Measurements from ENCODE around the gene SH3D19.

SH3D19 gene

DNA sequence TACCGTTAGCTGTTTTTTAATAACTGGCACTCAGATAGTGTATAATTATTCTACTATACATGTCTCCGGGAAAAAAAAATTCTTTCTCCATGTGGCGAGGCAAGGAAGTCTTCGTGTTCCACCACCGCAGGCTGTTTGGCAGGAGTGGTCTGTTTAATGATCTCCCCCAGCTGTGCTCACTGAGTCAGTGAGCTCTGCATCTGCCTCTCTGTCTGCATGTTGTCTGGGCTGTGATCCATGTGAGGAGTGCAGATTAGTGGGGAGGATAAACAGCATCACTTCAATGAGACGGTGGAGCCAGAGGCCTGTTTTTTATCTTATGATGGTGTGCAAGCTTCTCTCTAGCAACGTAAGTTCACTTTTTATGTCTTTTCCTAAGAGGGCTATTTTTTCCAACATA lies 156.2 kb downstream of the SH3D19 start:
- peak; percentile 96 for DNase-seq (ENCODE audit: low read depth)

DNA sequence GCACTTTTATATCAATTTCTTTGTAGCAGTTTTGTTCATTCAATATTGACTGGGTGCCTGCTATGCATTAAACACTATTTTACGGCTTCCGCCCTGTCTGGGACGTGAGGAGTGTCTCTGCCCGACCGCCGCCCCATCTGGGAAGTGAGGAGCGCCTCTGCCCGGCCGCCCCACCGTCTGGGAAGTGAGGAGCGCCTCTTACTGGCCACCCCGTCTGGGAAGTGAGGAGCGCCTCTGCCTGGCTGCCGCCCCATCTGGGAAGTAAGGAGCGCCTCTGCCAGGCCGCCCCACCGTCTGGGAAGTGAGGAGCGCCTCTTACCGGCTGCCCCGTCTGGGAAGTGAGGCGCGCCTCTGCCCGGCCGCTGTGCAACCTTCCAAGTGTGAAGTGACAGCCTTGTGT lies 157.8 kb downstream of the SH3D19 start:
- no peak for DNase-seq (ENCODE audit: low read depth)
- TF ChIP-seq, protein P1, sequence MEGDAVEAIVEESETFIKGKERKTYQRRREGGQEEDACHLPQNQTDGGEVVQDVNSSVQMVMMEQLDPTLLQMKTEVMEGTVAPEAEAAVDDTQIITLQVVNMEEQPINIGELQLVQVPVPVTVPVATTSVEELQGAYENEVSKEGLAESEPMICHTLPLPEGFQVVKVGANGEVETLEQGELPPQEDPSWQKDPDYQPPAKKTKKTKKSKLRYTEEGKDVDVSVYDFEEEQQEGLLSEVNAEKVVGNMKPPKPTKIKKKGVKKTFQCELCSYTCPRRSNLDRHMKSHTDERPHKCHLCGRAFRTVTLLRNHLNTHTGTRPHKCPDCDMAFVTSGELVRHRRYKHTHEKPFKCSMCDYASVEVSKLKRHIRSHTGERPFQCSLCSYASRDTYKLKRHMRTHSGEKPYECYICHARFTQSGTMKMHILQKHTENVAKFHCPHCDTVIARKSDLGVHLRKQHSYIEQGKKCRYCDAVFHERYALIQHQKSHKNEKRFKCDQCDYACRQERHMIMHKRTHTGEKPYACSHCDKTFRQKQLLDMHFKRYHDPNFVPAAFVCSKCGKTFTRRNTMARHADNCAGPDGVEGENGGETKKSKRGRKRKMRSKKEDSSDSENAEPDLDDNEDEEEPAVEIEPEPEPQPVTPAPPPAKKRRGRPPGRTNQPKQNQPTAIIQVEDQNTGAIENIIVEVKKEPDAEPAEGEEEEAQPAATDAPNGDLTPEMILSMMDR (IDR thresholded peaks at IDR 0.05; ENCODE audit: control insufficient read depth, insufficient read depth, low read depth, low read length, missing control alignments) = no peak
- H3K4me3 ChIP-seq (ENCODE audit: control insufficient read depth, low read depth, low read length) = no peak overlapping the region

More for the DNA sequence above, 156.2 kb downstream of the SH3D19 start:
- TF ChIP-seq, protein P1 (IDR thresholded peaks at IDR 0.05; ENCODE audit: control insufficient read depth, insufficient read depth, low read depth, low read length, missing control alignments) = no peak
- H3K4me3 ChIP-seq (ENCODE audit: control insufficient read depth, low read depth, low read length) = no peak overlapping the region

DNA sequence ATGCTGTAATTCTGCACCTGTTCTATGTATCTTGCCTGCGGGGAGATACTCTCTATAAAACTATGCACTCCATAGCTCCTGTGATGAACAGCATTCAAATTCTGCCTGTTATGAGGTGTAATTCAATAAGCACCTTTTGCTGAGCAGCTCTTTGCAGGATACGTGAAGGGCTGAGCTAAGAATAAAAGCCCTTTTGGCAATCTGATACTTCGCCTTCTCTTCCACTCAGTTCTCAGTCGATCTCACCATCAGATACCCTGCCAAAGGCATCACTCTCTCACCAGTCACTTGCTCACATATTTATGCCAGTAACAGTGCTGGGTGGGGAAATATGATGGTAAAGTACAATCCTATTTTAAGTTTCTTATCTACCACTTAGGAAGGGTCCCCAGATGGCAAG lies 158.8 kb downstream of the SH3D19 start:
- TF ChIP-seq, protein P1 (IDR thresholded peaks at IDR 0.05; ENCODE audit: control insufficient read depth, insufficient read depth, low read depth, low read length, missing control alignments) = no peak
- H3K4me3 ChIP-seq (ENCODE audit: control insufficient read depth, low read depth, low read length) = no peak overlapping the region
- no peak for DNase-seq (ENCODE audit: low read depth)

DNA sequence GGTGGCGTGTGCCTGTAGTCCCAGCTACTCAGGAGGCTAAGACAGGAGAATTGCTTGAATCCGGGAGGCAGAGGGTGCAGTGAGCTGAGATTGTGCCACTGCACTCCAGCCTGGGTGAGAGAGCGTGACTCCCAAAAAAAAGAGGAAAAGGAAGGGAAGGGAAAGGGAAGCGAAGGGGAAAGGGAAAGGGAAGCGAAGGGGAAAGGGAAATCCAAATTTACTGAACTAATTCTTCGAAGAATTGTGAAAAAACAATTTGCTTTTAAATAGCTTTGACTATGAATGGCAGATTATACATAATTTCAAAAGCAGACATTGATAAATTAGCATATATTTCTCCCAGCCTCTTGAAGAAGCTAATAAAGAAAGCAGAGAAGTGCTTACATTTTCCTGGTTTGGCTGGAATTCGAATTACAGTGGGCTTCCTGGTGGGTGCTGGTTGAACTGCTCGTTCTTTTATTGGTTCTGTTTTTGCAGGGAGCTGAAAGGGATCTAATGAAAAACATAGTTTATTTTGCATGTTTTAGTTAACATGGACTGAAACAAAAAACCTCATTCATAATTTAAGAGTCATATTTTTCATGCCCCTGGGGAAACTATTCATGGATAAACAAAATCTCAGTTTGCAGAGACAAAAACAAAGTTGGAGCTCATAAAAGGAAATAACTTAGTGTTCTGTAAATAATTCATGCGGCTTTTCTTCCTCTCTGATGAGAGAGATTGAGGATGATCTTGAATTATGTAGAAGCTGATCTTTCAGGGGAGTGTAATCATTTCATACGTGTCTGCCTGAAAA lies 160.0 kb downstream of the SH3D19 start:
- TF ChIP-seq, protein P1 (IDR thresholded peaks at IDR 0.05; ENCODE audit: control insufficient read depth, insufficient read depth, low read depth, low read length, missing control alignments) = no peak
- no peak for DNase-seq (ENCODE audit: low read depth)
- no peak overlapping the region for H3K4me3 ChIP-seq (ENCODE audit: control insufficient read depth, low read depth, low read length)

DNA sequence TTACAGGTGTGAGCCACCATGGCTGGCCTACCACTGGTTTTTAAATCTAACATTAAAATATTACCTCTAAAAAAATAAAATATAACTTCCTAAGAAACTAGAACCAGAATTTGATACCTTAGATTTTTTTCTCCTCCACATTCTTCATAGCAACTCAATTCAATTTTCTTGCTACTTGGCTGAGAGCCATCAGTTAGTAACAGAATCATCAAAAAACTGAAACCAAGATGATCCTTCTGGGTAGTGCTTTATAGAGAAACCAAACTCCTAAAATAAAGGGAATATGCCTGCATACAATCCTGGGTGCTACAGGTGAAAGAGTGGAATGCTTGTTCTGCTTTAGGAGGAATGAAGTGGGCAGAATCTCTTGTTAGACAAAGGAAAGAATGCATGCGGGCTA lies 161.6 kb downstream of the SH3D19 start:
- H3K4me3 ChIP-seq (ENCODE audit: control insufficient read depth, low read depth, low read length) = no peak overlapping the region
- DNase-seq (ENCODE audit: low read depth) = no peak
- TF ChIP-seq, protein P1 (IDR thresholded peaks at IDR 0.05; ENCODE audit: control insufficient read depth, insufficient read depth, low read depth, low read length, missing control alignments) = no peak

DNA sequence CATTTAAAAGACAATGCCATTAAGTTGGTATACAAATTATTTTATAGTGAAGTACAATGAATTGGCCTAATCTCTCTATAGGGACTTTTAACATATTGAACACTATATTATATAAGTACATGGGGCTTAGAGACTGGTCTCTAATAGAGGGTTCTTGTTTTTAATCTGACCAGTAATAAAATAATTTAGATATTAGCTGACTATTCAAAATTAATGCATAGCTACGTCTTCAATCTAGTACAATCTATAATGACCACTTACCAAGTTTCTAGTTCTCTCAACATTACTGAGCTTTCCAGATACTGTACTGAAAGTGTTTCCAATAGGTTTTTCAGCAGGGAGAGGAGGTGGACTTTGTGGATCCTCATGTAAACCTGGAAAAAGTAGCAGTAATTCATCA lies 166.4 kb downstream of the SH3D19 start:
- DNase-seq (ENCODE audit: low read depth) = no peak
- no peak overlapping the region for H3K4me3 ChIP-seq (ENCODE audit: control insufficient read depth, low read depth, low read length)
- TF ChIP-seq, protein P1 (IDR thresholded peaks at IDR 0.05; ENCODE audit: control insufficient read depth, insufficient read depth, low read depth, low read length, missing control alignments) = no peak

All from AG09309 (cell line).